Stomach (tissue), 9 donors: ENCODE results near the gene FUT8. TPM values are rescaled to one million over a fixed set of nuclear protein-coding genes. Genes with fewer than 3 reads are reported as not detected.

ENCODE experiments used
- DNase-seq, 2 donors: peaks; one replicate each; pipeline versions ENCODE4 v3.0.0 to v3.0.0-alpha.2; 2013 to 2019
- H3K27ac ChIP-seq, 5 donors: fragments of 200-600 bp in 4 of 5; sonication (generic) in 4 of 5; one replicate each; pipeline ENCODE4 v1.5.1; 2013 to 2019; ENCODE audit warnings: mild to moderate bottlenecking in 1 of 5, moderate library complexity in 1 of 5
- H3K27me3 ChIP-seq, 3 donors: fragments of 200-600 bp; sonication (generic); one replicate each; pipeline ENCODE4 v1.5.1; 2017 to 2019; ENCODE audit warnings: mixed run types in 1 of 3
- H3K36me3 ChIP-seq, 4 donors: fragments of 200-600 bp; sonication (generic); 1 replicate in 3 of 4; 2 replicates in 1 of 4; pipeline ENCODE4 v1.5.1; 2016 to 2019
- H3K4me1 ChIP-seq, 4 donors: fragments of 200-600 bp; sonication (generic); one replicate each; pipeline ENCODE4 v1.5.1; 2016 to 2019
- H3K4me3 ChIP-seq, 4 donors: fragments of 200-600 bp; sonication (generic) in 3 of 4; one replicate each; pipeline ENCODE4 v1.5.1; 2016 to 2019; ENCODE audit warnings: mild to moderate bottlenecking in 1 of 4
- H3K9me3 ChIP-seq, 4 donors: fragments of 200-600 bp; sonication (generic); one replicate each; pipeline ENCODE4 v1.5.1; 2016 to 2019
- CTCF ChIP-seq, 7 experiments: fragments of 450-650 bp in 4 of 7; fragments of 200-600 bp in 3 of 7; sonication (generic) in 3 of 7; IDR thresholded peaks; one replicate each; pipeline ENCODE4 v1.5.1; 2016 to 2019; ENCODE audit warnings: antibody characterized with exemption in 7 of 7, control low read depth in 2 of 7, mild to moderate bottlenecking in 1 of 7
- EP300 ChIP-seq: sonication (generic); formaldehyde crosslinking; IDR thresholded peaks from one replicate; pipeline ENCODE4 v1.6.1; 2017; ENCODE audit warnings: antibody characterized with exemption
- POLR2A ChIP-seq, 4 donors: fragments of 450-650 bp; IDR thresholded peaks; one replicate each; pipeline ENCODE4 v1.6.1; 2016; ENCODE audit warnings: antibody characterized with exemption in 4 of 4, control low read depth in 2 of 4, mild to moderate bottlenecking in 1 of 4, moderate library complexity in 1 of 4
- POLR2AphosphoS5 ChIP-seq, 3 donors: sonication (generic); formaldehyde crosslinking; IDR thresholded peaks; one replicate each; pipeline ENCODE4 v1.6.1; 2016; ENCODE audit warnings: antibody characterized with exemption in 3 of 3
- WGBS, 5 donors: extraction: QIAGEN DNeasy Blood & Tissue Kit in 3 of 5; methylation state at CpG; one replicate each; pipeline versions ENCODE4 v1.1.5 to v1.1.7; 2013 to 2018; 5-methylcytosine and 5-hydroxymethylcytosine counted together
- intact Hi-C: fragments of 100-400 bp; cut with DNase I; formaldehyde crosslinking; loops from one replicate; pipeline ENCODE4 v1.15.1; 2023; ENCODE audit warnings: low total_unique reads
- polyA plus RNA-seq, 3 donors: library from polyadenylated mRNA; stranded (reverse); fragments of 200-250 nt; gene quantifications; one replicate each; pipeline ENCODE4 v1.2.3, GENCODE V29; 2013
- small RNA-seq, 4 donors: library from RNA; depleted of rRNA; stranded (forward); fragments of <200 nt; gene quantifications; one replicate each; pipeline ENCODE3, GENCODE V24; 2016
- total RNA-seq, 5 donors: library from RNA; depleted of rRNA; stranded (reverse); fragments of >200 nt; gene quantifications; one replicate each; pipeline versions ENCODE4 v1.1.0 to v1.2.3, GENCODE V29; 2014 to 2016
- donor health status: healthy with polysubstance abuse.
- donor health status: Bipolar disorder and iron deficiency.
- donor health status: healthy.

The FUT8 gene
- total and polyA plus RNA-seq, 8 donors: 17.4 to 175 (median 36.7) TPM

- intact Hi-C loops: no loop called here
- TF ChIP-seq POLR2AphosphoS5 (IDR thresholded peaks at IDR 0.05) (no peak), EP300 (no peak), POLR2A (IDR thresholded peaks at IDR 0.05) (no peak), CTCF (IDR thresholded peaks at IDR 0.05) (no peak)
- Histone ChIP-seq H3K9me3 (no peaks in the 10 kb centered on the region), H3K27me3 (peaks cover 0 to 3% (median 0%) of the 10 kb centered on the region in 3 donors), H3K4me1 (no peaks in the 10 kb centered on the region), H3K27ac (no peak overlapping the region), H3K36me3 (no peaks in the 10 kb centered on the region), H3K4me3 (no peak overlapping the region)
- 75 to 85% (median 78%) methylated on average over 9 of the region's 9 CpGs for WGBS, 5 donors
- no peak for DNase-seq
Measured at GRCh38 chr14:65792208-65792905, 379.8 kb downstream of the FUT8 start.

Small RNA genes lying within 50 kb of the gene (small RNA-seq; reads per million reads assigned to genes)
- 0 reads per million in 4 donors for gene MIR625
